Activated CD4-positive, alpha-beta memory T cell treated with anti-CD3 and anti-CD28 coated beads for 36 hours (primary cell): ENCODE measurements around the gene ETV7. TPM values are rescaled to one million over a fixed set of nuclear protein-coding genes. Genes with fewer than 3 reads are reported as not detected.

Experiments used
- CTCF ChIA-PET: fragments of 350-600 bp; sonication (Branson Sonifier 250); formaldehyde crosslinking; loops from one replicate; lab custom pipeline; 2021; ENCODE audit warnings: antibody characterized with exemption, inconsistent platforms; lab: Charles Lee
- POLR2A ChIA-PET: fragments of 350-600 bp; sonication (Branson Sonifier 250); formaldehyde crosslinking; loops from one replicate; lab custom pipeline; 2021; ENCODE audit warnings: antibody characterized with exemption; lab: Charles Lee
- DNase-seq: peaks from one replicate; pipeline ENCODE4 v3.0.0-alpha.2; 2020
- H3K27ac Mint-ChIP-seq: one replicate; pipeline ENCODE4 v1.8.0; 2021; ENCODE audit warnings: mixed read lengths
- H3K27me3 Mint-ChIP-seq: one replicate; pipeline ENCODE4 v1.8.0; 2021; ENCODE audit warnings: mixed read lengths
- H3K36me3 Mint-ChIP-seq: one replicate; pipeline ENCODE4 v1.8.0; 2021; ENCODE audit warnings: mixed read lengths
- H3K4me1 Mint-ChIP-seq: one replicate; pipeline ENCODE4 v1.8.0; 2021; ENCODE audit warnings: low read depth, mixed read lengths
- H3K4me3 Mint-ChIP-seq: one replicate; pipeline ENCODE4 v1.8.0; 2021; ENCODE audit warnings: mild to moderate bottlenecking, mixed read lengths
- H3K9me3 Mint-ChIP-seq: one replicate; pipeline ENCODE4 v1.8.0; 2021; ENCODE audit warnings: mixed read lengths
- intact Hi-C: fragments of 100-400 bp; cut with micrococcal nuclease; formaldehyde crosslinking; loops from one replicate; pipeline ENCODE4 v1.15.1; 2023
- total RNA-seq, 2 experiments: library from RNA; stranded (reverse); gene quantifications; one replicate each; pipeline ENCODE4 v1.2.3, GENCODE V29; 2021

Gene ETV7
- total RNA-seq, 2 experiments from 2014 or later = 5.8 to 5.9 TPM

GRCh38 chr6:36362551-36363370 lies 24.7 kb downstream of the ETV7 start:
- DNase-seq = no peak
- H3K36me3 Mint-ChIP-seq = no peaks in the 10 kb centered on the region
- ChIA-PET CTCF (interaction anchor here (1.2 to 10.5 kb wide), 3 partner anchors 21 to 334 kb away, joined by 3 to 160 read pairs (median 103); no protein-coding TSS in a partner anchor), POLR2A (interaction anchor here (0.6 kb wide), 1 partner anchor 356 kb away, joined by 4 read pairs; no protein-coding TSS in a partner anchor)
- peaks cover 3% of the 10 kb centered on the region for H3K27me3 Mint-ChIP-seq
- H3K9me3 Mint-ChIP-seq = no peaks in the 10 kb centered on the region
- peaks cover 14% of the 10 kb centered on the region for H3K4me1 Mint-ChIP-seq
- intact Hi-C loops = no loop called here
- H3K4me3 Mint-ChIP-seq = no peak overlapping the region
- H3K27ac Mint-ChIP-seq = no peak overlapping the region

DNA sequence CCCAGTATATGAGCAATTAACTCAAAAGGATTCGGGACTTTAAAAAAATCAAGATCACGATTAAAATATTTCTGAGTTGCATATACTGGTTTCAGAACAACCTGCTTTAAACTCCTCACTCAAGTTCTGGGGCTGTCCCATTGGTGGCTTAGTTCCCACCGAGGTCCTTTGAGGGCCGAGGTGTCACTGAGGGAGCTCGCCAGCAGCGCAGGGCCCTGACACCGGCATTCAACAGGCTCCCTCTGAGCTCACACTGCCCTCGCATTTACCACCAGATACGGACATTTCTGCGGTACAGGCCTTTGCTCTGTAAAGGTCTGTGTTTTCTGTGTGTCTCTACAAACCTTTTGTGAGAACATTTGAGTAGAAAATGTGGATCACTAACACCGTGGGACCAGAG lies 26.4 kb downstream of the ETV7 start:
- intact Hi-C loops = no loop called here
- ChIA-PET CTCF (interaction anchor here (0.6 to 10.5 kb wide), 11 partner anchors 9 to 334 kb away, joined by 3 to 160 read pairs (median 4); partner anchors contain the start of gene MAPK14), POLR2A (no interaction called here)
- H3K9me3 Mint-ChIP-seq = no peaks in the 10 kb centered on the region
- DNase-seq = no peak
- H3K27me3 Mint-ChIP-seq = peaks cover 3% of the 10 kb centered on the region
- H3K4me3 Mint-ChIP-seq = no peak overlapping the region
- no peak overlapping the region for H3K27ac Mint-ChIP-seq
- no peaks in the 10 kb centered on the region for H3K36me3 Mint-ChIP-seq
- H3K4me1 Mint-ChIP-seq = peaks cover 18% of the 10 kb centered on the region

DNA sequence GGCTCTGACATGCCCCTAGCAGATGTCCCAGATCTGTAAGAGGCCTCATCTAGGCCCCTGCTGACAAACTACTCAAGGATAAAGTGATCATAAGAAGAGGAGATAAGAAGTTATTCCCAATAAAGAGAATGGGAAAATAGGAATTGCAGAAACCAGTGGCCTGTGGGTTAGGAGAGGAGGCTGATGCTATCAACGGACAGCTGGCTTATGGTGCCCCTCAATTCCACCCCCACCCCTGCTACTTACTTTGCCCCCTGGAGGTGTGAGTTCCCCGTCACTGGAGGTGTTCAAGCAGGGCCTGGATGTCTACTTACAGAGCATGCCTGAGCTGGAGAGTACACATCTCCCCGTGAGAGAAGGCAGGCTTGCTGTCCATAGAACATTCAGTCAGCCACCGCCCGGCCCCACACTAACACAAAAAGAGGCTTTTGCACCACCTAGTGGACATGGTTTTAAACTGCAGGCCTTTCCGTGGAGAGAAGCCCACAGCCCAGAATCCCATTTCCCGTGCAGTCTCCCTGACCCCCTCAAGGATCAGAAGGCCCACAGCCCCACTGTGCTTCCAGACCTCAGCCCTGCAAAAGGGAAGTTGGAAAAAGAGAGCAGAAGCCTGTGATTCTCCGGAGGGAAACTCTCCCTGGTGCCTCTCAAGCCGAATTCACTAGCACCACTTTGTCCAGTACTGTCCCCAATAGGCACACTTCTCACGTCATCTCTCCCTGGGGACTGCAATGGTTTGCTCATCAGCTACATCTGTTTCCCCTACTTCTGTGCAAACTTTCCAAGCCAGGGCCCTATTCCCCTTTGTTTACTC lies 27.0 kb downstream of the ETV7 start:
- intact Hi-C loops = loop anchor here (1.0 kb wide), 3 partner anchors 19 to 333 kb away; partner anchors contain the start of gene MAPK14
- H3K36me3 Mint-ChIP-seq = no peaks in the 10 kb centered on the region
- peak; percentile 79 for DNase-seq
- ChIA-PET POLR2A (no interaction called here), CTCF (interaction anchor here (0.6 to 10.5 kb wide), 22 partner anchors 9 to 399 kb away, joined by 3 to 160 read pairs (median 4); partner anchors contain the start of genes BNIP5 and MAPK14)
- peaks cover 24% of the 10 kb centered on the region for H3K4me1 Mint-ChIP-seq
- H3K9me3 Mint-ChIP-seq = no peaks in the 10 kb centered on the region
- H3K27me3 Mint-ChIP-seq = peaks cover 3% of the 10 kb centered on the region
- H3K27ac Mint-ChIP-seq = no peak overlapping the region
- no peak overlapping the region for H3K4me3 Mint-ChIP-seq

DNA sequence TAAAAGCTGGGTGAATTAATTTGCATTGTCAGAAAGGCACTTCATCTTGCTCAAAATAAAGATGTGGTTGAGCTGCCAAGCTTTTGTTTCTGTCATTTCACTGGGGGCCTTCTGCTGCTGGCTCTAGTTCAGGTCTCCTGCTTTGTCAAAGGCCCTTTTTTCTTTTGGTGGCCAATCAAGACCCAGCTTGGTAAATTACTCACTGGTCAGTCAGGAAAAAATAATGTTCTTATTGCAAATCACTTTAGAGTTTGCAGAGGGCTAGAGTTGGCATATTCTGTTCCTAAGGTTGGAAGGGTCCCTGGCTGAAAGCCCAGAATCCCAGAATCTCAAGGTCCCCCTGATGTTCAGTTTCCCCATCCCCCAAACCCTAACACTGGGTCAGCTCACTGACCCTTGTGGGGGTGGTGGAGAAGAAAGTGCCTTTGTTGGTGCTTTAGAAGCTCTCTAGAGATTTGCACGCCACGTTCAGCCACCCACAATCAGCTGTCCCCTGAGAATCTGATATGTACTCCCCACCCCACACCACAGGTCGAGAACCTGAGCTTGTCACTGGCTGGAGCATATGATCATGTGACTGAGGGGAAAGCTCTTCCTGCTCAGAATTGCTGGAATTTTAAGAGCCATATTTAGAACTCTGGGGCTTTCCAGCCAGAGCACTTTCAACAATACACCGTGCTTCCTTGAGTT lies 29.1 kb downstream of the ETV7 start:
- no peak overlapping the region for H3K27ac Mint-ChIP-seq
- ChIA-PET CTCF (interaction anchor here (0.6 to 10.5 kb wide), 7 partner anchors 9 to 331 kb away, joined by 3 to 160 read pairs (median 8); partner anchors contain the start of gene MAPK14), POLR2A (interaction anchor here (0.7 to 0.9 kb wide), 2 partner anchors 18 to 61 kb away, joined by 3 read pairs; no protein-coding TSS in a partner anchor)
- no peak for DNase-seq
- peaks cover 26% of the 10 kb centered on the region for H3K4me1 Mint-ChIP-seq
- peaks cover 5% of the 10 kb centered on the region for H3K27me3 Mint-ChIP-seq
- H3K36me3 Mint-ChIP-seq = no peaks in the 10 kb centered on the region
- intact Hi-C loops = loop anchor here (5.0 kb wide), 1 partner anchor 236 kb away; no protein-coding TSS in a partner anchor
- no peak overlapping the region for H3K4me3 Mint-ChIP-seq
- no peaks in the 10 kb centered on the region for H3K9me3 Mint-ChIP-seq

GRCh38 chr6:36357872-36358225 lies 29.6 kb downstream of the ETV7 start:
- intact Hi-C loops = loop anchor here (5.0 kb wide), 1 partner anchor 236 kb away; no protein-coding TSS in a partner anchor
- CTCF ChIA-PET = interaction anchor here (1.0 to 10.5 kb wide), 6 partner anchors 10 to 330 kb away, joined by 3 to 160 read pairs (median 12); partner anchors contain the start of gene MAPK14

GRCh38 chr6:36355819-36356218 lies 31.6 kb downstream of the ETV7 start:
- Mint-ChIP-seq H3K4me3 (no peak overlapping the region), H3K27ac (peak overlapping the region; percentile 16), H3K36me3 (peaks cover 4% of the 10 kb centered on the region), H3K4me1 (peaks cover 29% of the 10 kb centered on the region), H3K27me3 (peaks cover 16% of the 10 kb centered on the region), H3K9me3 (peaks cover 7% of the 10 kb centered on the region)
- DNase-seq = peak; percentile 18
- ChIA-PET CTCF (interaction anchor here (0.6 to 10.5 kb wide), 5 partner anchors 13 to 429 kb away, joined by 3 to 160 read pairs (median 4); partner anchors contain the start of gene MAPK14), POLR2A (interaction anchor here (0.6 to 1.4 kb wide), 3 partner anchors 9 to 427 kb away, joined by 3 to 4 read pairs (median 3); no protein-coding TSS in a partner anchor)
- intact Hi-C loops = loop anchor here (5.0 kb wide), 1 partner anchor 234 kb away; no protein-coding TSS in a partner anchor

More at GRCh38 chr6:36357872-36358225, 29.6 kb downstream of the ETV7 start:
- H3K27ac Mint-ChIP-seq = no peak overlapping the region
- POLR2A ChIA-PET = no interaction called here
- DNase-seq = peak; percentile 43
- peaks cover 3% of the 10 kb centered on the region for H3K9me3 Mint-ChIP-seq
- H3K36me3 Mint-ChIP-seq = peaks cover 4% of the 10 kb centered on the region
- H3K4me3 Mint-ChIP-seq = no peak overlapping the region
- peaks cover 29% of the 10 kb centered on the region for H3K4me1 Mint-ChIP-seq
- H3K27me3 Mint-ChIP-seq = peaks cover 10% of the 10 kb centered on the region

DNA sequence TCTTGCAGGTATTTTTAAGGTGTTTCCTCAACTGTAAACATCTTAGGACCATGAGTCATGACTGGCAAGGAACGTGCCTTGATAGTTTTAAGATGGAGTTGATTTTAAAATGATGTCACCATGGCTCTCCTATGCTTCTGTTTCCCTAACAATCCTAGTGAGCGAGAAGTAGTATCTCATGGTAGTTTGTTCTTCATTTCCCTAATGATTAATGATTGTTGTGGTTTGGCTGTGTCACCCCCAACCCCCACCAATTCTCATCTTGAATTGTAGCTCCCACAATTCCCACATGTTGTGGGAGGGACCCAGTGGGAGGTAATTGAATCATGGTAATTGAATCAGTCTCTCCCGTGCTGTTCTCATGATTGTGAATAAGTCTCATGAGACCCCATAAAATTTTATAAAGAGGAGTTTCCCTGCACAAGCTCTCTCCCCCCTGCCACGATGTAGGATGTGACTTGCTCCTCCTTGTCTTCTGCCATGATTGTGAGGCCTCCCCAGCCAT lies 34.0 kb downstream of the ETV7 start:
- Mint-ChIP-seq H3K36me3 (peaks cover 4% of the 10 kb centered on the region), H3K9me3 (peaks cover 7% of the 10 kb centered on the region), H3K4me1 (peaks cover 27% of the 10 kb centered on the region), H3K27ac (no peak overlapping the region), H3K4me3 (no peak overlapping the region), H3K27me3 (peaks cover 16% of the 10 kb centered on the region)
- ChIA-PET POLR2A (no interaction called here), CTCF (interaction anchor here (3.4 to 10.5 kb wide), 3 partner anchors 11 to 51 kb away, joined by 11 to 160 read pairs (median 74); no protein-coding TSS in a partner anchor)
- no peak for DNase-seq
- intact Hi-C loops = no loop called here

DNA sequence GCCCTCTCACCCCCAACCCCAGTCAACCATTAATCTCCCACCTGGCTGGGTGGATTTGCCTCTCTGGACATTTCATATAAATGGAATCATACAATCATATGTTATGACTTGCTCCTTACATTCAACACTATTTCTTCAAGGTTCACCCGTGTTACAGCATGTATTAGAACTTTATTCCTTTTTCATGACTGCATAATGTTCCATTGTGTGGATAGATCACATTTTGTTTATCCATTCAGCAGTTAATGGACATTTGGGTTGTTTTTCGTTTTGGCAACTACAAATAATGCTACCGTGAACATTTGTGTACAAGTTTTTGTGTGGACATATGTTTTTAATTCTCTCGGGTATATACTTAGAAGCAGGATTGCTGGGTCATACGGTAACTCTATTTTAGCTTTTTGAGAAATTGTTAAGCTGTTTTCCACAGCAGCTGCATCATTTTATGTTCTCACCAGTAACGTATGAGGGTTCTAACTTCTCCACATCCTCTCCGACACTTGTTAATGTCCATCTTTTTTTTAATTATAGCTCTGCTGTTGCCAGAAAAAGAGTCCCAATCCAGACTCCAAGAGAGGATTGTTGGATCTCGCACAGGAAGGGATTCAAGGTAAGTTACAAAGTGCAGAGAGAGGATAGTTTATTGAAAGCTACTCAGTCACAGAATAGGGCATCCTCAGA lies 34.9 kb downstream of the ETV7 start:
- peaks cover 4% of the 10 kb centered on the region for H3K36me3 Mint-ChIP-seq
- POLR2A ChIA-PET = no interaction called here
- H3K27ac Mint-ChIP-seq = no peak overlapping the region
- peaks cover 19% of the 10 kb centered on the region for H3K4me1 Mint-ChIP-seq
- intact Hi-C loops = no loop called here
- DNase-seq = no peak
- CTCF ChIA-PET = interaction anchor here (3.4 to 8.2 kb wide), 2 partner anchors 10 to 50 kb away, joined by 11 to 74 read pairs; no protein-coding TSS in a partner anchor
- peaks cover 7% of the 10 kb centered on the region for H3K9me3 Mint-ChIP-seq
- H3K27me3 Mint-ChIP-seq = peaks cover 13% of the 10 kb centered on the region
- no peak overlapping the region for H3K4me3 Mint-ChIP-seq

DNA sequence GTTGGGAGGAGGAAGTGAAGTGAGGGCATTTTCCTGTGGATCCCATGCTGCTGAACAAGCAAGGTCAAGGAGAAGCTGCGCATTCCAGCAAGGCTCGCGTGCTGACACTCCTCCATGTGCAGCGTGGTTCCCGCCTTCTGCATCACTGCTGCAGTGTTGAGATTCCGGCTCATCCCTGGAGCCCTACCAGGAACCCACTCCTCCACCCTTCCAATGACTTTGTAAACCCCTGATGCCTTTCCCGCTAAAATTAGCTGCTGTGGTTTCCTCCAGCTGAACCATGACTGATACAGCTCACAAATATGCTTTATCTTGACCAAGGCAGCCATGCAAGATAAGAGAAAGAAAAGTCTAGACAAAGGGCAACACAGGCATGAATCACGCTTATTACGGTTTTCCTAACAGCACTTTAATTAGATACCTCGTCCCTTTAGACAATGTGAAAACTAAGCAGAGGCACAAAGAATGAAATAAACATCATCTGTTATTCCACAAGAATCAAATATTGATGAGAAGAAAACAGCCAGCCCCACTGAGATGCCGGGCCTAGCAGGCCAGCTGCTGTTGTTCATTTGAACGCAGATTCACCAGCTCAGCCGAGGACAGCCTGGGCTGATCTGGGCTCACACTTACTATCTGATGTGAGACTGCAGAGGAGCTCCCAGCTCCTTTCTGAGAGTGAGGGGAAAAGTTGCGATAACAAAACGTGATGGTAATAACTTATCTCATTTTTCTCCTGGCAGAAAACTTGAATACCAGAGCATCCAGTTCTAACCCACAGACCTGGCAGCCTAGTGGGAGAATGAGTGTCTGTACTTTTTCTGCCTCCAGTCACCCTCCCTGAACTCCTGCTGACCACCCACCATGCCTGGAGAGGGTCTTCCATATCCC lies 36.5 kb downstream of the ETV7 start:
- peaks cover 13% of the 10 kb centered on the region for H3K27me3 Mint-ChIP-seq
- H3K4me1 Mint-ChIP-seq = peaks cover 15% of the 10 kb centered on the region
- no peak for DNase-seq
- intact Hi-C loops = no loop called here
- ChIA-PET POLR2A (interaction anchor here (0.8 kb wide), 1 partner anchor 137 kb away, joined by 3 read pairs; no protein-coding TSS in a partner anchor), CTCF (interaction anchor here (1.1 to 8.2 kb wide), 3 partner anchors 9 to 49 kb away, joined by 3 to 74 read pairs (median 11); no protein-coding TSS in a partner anchor)
- no peak overlapping the region for H3K27ac Mint-ChIP-seq
- peaks cover 7% of the 10 kb centered on the region for H3K9me3 Mint-ChIP-seq
- H3K36me3 Mint-ChIP-seq = peaks cover 4% of the 10 kb centered on the region
- no peak overlapping the region for H3K4me3 Mint-ChIP-seq
